SK-N-SH (cell line): Measurements from ENCODE around the gene LTBP1.
"Not testable (repeated sequence)": the region's sequence is repeated elsewhere in the genome, so short reads cannot be mapped to it uniquely, and the experiment has no call there.

Experiments used
- EP300 ChIP-seq, 2 experiments: IDR thresholded peaks; 2 replicates each; pipeline versions ENCODE4 v1.4.0 to v1.6.1; 2012; ENCODE audit warnings: borderline replicate concordance in 1 of 2, low read depth in 1 of 2, low read length in 1 of 2
- EZH2phosphoT487 ChIP-seq: fragments of 200-600 bp; sonication (generic); IDR thresholded peaks from 2 replicates; pipeline ENCODE4 v1.6.1; 2017; ENCODE audit warnings: low read depth, mixed run types, mild to moderate bottlenecking, antibody characterized with exemption, moderate library complexity, borderline replicate concordance
- GABPA ChIP-seq: IDR thresholded peaks from 2 replicates; pipeline ENCODE4 v1.4.0; 2012; ENCODE audit warnings: low read depth, mild to moderate bottlenecking
- POLR2AphosphoS5 ChIP-seq: IDR thresholded peaks from 2 replicates; pipeline ENCODE4 v1.6.1; 2012; ENCODE audit warnings: low read depth, low read length
- RFX5 ChIP-seq: IDR thresholded peaks from 2 replicates; pipeline ENCODE4 v1.6.1; 2012; ENCODE audit warnings: mild to moderate bottlenecking, improper control_type of control experiment, low read length
- RXRA ChIP-seq: IDR thresholded peaks from 2 replicates; pipeline ENCODE4 v1.4.0; 2012; ENCODE audit warnings: low read depth, mild to moderate bottlenecking, borderline replicate concordance
- SIN3A ChIP-seq: IDR thresholded peaks from 2 replicates; pipeline ENCODE4 v1.6.1; 2012; ENCODE audit warnings: low read depth, mild to moderate bottlenecking, low read length, moderate library complexity, borderline replicate concordance
- TF ChIP-seq, protein P1 (sequence below): fragments of 200-600 bp; sonication (generic); IDR thresholded peaks from 2 replicates; pipeline ENCODE4 v1.6.1; 2017; ENCODE audit warnings: antibody characterized with exemption, mild to moderate bottlenecking, moderate library complexity
- TF ChIP-seq, protein P2 (sequence below): IDR thresholded peaks from 2 replicates; pipeline ENCODE4 v1.6.1; 2012; ENCODE audit warnings: mild to moderate bottlenecking, low read depth, low read length, moderate library complexity

DNA sequence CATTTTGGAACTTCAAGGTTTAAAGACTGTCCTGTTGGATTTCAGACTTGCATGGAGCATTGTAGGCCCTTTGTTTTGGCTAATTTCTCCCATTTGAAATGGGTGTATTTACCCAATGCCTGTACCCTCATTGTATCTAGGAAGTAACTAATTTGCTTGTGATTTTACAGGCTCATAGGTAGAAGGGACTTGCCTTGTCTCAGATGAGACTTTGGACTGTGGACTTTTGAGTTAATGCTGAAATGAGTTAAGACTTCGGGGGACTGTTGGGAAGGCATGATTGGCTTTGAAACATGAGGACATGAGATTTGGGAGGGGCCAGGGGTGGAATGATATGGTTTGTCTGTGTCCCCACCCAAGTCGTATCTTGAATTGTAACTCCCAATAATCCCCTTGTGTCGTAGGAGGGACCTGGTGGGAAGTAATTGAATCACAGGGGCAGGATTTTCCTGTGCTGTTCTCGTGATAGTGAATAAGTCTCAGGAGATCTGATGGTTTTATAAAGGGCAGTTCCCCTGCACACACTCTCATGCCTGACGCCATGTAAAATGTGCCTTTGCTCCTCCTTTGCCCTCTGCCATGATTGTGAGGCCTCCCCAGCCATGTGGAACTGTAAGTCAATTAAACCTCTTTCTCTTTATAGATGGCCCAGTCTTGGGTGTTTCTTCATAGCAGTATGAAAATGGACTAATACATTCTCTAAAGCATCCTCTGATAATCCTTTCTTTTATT lies 36.6 kb downstream of the LTBP1 start:
- not testable (repeated sequence) for TF ChIP-seq SIN3A; RFX5; POLR2AphosphoS5; EP300 (IDR thresholded peaks at IDR 0.05; ENCODE audit: borderline replicate concordance in 1 of 2, low read depth in 1 of 2, low read length in 1 of 2); GABPA; EZH2phosphoT487; RXRA
- TF ChIP-seq, protein P1, sequence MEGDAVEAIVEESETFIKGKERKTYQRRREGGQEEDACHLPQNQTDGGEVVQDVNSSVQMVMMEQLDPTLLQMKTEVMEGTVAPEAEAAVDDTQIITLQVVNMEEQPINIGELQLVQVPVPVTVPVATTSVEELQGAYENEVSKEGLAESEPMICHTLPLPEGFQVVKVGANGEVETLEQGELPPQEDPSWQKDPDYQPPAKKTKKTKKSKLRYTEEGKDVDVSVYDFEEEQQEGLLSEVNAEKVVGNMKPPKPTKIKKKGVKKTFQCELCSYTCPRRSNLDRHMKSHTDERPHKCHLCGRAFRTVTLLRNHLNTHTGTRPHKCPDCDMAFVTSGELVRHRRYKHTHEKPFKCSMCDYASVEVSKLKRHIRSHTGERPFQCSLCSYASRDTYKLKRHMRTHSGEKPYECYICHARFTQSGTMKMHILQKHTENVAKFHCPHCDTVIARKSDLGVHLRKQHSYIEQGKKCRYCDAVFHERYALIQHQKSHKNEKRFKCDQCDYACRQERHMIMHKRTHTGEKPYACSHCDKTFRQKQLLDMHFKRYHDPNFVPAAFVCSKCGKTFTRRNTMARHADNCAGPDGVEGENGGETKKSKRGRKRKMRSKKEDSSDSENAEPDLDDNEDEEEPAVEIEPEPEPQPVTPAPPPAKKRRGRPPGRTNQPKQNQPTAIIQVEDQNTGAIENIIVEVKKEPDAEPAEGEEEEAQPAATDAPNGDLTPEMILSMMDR: not testable (repeated sequence)
- TF ChIP-seq, protein P2, sequence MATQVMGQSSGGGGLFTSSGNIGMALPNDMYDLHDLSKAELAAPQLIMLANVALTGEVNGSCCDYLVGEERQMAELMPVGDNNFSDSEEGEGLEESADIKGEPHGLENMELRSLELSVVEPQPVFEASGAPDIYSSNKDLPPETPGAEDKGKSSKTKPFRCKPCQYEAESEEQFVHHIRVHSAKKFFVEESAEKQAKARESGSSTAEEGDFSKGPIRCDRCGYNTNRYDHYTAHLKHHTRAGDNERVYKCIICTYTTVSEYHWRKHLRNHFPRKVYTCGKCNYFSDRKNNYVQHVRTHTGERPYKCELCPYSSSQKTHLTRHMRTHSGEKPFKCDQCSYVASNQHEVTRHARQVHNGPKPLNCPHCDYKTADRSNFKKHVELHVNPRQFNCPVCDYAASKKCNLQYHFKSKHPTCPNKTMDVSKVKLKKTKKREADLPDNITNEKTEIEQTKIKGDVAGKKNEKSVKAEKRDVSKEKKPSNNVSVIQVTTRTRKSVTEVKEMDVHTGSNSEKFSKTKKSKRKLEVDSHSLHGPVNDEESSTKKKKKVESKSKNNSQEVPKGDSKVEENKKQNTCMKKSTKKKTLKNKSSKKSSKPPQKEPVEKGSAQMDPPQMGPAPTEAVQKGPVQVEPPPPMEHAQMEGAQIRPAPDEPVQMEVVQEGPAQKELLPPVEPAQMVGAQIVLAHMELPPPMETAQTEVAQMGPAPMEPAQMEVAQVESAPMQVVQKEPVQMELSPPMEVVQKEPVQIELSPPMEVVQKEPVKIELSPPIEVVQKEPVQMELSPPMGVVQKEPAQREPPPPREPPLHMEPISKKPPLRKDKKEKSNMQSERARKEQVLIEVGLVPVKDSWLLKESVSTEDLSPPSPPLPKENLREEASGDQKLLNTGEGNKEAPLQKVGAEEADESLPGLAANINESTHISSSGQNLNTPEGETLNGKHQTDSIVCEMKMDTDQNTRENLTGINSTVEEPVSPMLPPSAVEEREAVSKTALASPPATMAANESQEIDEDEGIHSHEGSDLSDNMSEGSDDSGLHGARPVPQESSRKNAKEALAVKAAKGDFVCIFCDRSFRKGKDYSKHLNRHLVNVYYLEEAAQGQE: not testable (repeated sequence)
